Peyer's patch (tissue), 4 donors: ENCODE data around the gene TOPBP1.

Experiments used
- POLR2A ChIP-seq, 2 donors: fragments of 450-650 bp; IDR thresholded peaks; one replicate each; pipeline ENCODE4 v1.5.1; 2017; ENCODE audit warnings: antibody characterized with exemption in 2 of 2, mild to moderate bottlenecking in 2 of 2, moderate library complexity in 2 of 2
- TF ChIP-seq, protein P1 (sequence below), 6 experiments: fragments of 450-650 bp in 4 of 6; fragments of 200-600 bp in 2 of 6; sonication (generic) in 1 of 6; IDR thresholded peaks; one replicate each; pipeline ENCODE4 v1.5.1; 2017 to 2019; ENCODE audit warnings: antibody characterized with exemption in 6 of 6, mild to moderate bottlenecking in 3 of 6, moderate library complexity in 1 of 6

- no peak for TF ChIP-seq POLR2A (IDR thresholded peaks at IDR 0.05)
- TF ChIP-seq, protein P1, sequence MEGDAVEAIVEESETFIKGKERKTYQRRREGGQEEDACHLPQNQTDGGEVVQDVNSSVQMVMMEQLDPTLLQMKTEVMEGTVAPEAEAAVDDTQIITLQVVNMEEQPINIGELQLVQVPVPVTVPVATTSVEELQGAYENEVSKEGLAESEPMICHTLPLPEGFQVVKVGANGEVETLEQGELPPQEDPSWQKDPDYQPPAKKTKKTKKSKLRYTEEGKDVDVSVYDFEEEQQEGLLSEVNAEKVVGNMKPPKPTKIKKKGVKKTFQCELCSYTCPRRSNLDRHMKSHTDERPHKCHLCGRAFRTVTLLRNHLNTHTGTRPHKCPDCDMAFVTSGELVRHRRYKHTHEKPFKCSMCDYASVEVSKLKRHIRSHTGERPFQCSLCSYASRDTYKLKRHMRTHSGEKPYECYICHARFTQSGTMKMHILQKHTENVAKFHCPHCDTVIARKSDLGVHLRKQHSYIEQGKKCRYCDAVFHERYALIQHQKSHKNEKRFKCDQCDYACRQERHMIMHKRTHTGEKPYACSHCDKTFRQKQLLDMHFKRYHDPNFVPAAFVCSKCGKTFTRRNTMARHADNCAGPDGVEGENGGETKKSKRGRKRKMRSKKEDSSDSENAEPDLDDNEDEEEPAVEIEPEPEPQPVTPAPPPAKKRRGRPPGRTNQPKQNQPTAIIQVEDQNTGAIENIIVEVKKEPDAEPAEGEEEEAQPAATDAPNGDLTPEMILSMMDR (IDR thresholded peaks at IDR 0.05), result no peak
These were observed 14.0 kb upstream of the TOPBP1 start for GRCh38 chr3:133675631-133676335.
